ENCODE measurements around the gene ABTB2.

DNA sequence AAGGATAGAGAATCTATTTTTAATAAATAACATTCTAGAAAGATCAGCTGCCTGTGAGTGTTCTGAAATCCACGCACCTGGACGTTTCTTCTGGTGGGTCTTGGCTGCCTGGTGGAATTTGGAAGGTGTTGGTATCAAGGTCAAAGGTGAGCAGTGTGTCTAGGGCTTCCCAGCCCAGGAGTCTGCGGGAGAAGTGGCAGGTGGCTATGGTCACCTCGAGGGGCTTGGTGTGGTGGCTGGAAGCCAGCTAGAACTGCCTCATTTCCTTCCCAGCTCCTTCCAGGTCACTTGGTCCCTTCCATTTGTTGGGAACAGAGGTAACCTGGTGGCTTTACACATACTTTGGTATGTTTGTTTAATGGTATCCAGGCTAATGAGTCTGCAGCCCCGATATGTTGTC lies 210.9 kb downstream of the ABTB2 start:
- TF ChIP-seq ELF4 (IDR thresholded peaks at IDR 0.05) (no peak), ZNF384 (IDR thresholded peaks at IDR 0.05) (no peak), SP1 (IDR thresholded peaks at IDR 0.05) (no peak), NFRKB (IDR thresholded peaks at IDR 0.05) (no peak), L3MBTL2 (conservative IDR thresholded peaks at IDR 0.05) (no peak), FOXM1 (IDR thresholded peaks at IDR 0.05; ENCODE audit: borderline replicate concordance) (no peak), CTBP1 (IDR thresholded peaks at IDR 0.05; ENCODE audit: borderline replicate concordance) (no peak), BHLHE40 (IDR thresholded peaks at IDR 0.05; ENCODE audit: borderline replicate concordance) (no peak), HDGF (IDR thresholded peaks at IDR 0.05; ENCODE audit: borderline replicate concordance) (no peak), FOXK2 (IDR thresholded peaks at IDR 0.05) (no peak), FOXA1 (IDR thresholded peaks at IDR 0.05) (no peak), LEF1 (IDR thresholded peaks at IDR 0.05; ENCODE audit: borderline replicate concordance) (no peak)
- TF ChIP-seq, protein P1, sequence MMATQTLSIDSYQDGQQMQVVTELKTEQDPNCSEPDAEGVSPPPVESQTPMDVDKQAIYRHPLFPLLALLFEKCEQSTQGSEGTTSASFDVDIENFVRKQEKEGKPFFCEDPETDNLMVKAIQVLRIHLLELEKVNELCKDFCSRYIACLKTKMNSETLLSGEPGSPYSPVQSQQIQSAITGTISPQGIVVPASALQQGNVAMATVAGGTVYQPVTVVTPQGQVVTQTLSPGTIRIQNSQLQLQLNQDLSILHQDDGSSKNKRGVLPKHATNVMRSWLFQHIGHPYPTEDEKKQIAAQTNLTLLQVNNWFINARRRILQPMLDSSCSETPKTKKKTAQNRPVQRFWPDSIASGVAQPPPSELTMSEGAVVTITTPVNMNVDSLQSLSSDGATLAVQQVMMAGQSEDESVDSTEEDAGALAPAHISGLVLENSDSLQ (IDR thresholded peaks at IDR 0.05) = no peak

Data from HEK293T (cell line).